Measurements from ENCODE around the gene TMEM250.

Gene TMEM250

GRCh38 chr9:136132512-136133050 lies 13.9 kb upstream of the TMEM250 start:
- no peak for DNase-seq (ENCODE audit: low read depth in 2 of 2)

GRCh38 chr9:136131629-136132511 lies 13.2 kb upstream of the TMEM250 start:
- DNase-seq (ENCODE audit: low read depth in 2 of 2), result no peak

- no peak for DNase-seq (ENCODE audit: low read depth in 2 of 2)
Measured at GRCh38 chr9:136129176-136129575, 10.5 kb upstream of the TMEM250 start.

DNA sequence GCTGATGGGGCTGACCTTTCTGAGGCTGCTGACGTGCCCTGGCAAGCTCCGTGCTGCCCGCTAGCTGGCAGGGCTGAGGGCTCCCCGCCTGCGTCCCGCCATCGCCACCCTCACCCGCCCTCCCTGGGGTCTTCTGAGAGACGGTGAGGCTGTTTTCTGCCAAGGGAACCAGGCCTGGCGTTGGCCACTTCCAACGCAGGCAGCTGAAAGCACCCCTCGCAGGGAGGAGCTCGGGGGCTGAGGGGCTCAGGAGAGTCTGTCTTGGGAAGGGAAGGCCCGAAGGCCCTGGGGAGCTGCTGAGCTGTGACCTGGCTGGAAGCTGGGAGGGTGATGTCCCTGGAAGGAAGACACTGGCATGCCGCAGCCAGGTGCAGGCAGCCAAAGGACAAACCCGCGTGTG lies 9.8 kb upstream of the TMEM250 start:
- DNase-seq (ENCODE audit: low read depth in 2 of 2), result no peak

- DNase-seq (ENCODE audit: low read depth in 2 of 2), result no peak
Measured at GRCh38 chr9:136127313-136127712, 8.6 kb upstream of the TMEM250 start.

DNA sequence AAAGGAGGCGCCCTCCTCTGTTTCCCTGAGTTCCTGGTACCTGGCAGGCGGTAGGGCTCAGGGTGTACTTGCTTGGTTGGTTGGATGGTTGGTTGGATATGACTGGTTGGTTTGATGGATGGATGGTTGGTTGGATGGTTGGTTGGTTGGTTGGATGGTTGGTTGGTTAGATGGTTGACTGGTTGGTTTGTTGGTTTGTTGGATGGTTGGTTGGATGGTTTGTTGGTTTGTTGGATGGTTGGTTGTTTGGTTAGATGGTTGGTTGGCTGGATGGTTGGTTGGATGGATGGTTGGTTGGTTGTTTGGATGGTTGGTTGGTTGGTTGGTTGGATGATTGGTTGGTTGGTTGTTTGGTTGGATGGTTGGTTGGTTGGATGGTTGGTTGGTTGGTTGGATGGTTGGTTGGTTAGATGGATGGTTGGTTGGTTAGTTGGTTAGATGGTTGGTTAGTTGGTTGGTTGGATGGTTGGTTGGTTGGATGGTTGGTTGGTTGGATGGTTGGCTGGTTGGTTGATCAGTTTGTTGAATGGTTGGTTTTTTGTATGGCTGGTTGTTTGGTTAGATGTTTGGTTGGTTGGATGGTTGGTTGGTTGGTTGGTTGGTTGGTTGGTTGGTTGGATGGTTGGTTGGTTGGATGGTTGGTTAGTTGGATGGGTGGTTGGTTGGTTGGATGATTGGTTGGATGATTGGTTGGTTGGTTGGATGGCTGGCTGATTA lies 6.5 kb upstream of the TMEM250 start:
- no peak for DNase-seq (ENCODE audit: low read depth in 2 of 2)

DNA sequence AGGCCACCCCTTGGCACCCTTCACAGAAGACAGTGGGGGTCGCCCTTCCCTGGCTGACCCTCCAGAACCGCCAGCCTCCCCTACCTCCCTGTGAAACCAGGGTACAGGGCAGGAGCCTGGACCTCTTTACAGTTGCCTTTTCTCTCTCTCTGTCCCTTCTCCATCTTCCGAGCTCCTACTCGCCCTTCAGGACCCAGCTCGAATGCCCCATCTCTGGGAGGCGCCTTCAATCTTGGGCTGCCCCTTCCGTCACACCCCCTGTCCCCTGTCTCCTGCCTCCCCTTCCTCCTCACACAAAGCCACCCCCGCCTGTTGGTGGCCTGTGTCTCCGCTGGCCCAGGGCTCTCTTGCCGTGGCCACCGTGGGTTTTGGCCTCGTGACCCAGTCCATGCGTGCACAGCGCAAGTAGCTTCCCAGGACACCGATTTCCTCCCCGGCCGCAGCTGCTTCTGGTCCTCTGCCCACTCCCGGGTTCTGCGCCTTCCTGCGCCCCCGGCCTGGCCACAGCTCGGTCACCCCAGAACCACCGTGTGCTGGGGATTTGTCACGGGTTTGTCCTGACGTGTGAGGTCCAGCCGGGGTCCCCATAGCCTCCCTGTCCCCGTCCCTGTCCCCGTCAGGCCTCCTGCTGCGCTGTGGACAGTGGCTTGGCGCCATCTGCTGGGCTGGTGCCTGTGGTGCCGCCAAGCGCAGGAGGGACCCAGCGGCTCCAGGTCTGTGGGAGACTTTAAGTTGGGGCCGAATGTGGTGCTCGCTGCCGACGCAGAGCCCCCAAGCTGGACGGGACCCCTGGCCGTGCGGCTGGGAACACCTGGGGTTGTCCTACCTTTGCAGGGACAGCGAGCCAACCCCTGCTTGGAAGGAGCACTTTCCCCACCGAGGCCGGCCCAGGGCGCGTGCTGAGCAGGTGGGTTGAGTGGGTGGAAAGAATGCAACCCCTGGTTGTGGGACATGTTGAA lies 4.0 kb upstream of the TMEM250 start:
- DNase-seq (ENCODE audit: low read depth in 2 of 2), result no peak

GRCh38 chr9:136121801-136122200 lies 3.1 kb upstream of the TMEM250 start:
- no peak for DNase-seq (ENCODE audit: low read depth in 2 of 2)

- DNase-seq (ENCODE audit: low read depth in 2 of 2), result no peak
Measured at GRCh38 chr9:136120438-136120844, 1.8 kb upstream of the TMEM250 start.

- no peak for DNase-seq (ENCODE audit: low read depth in 2 of 2)
Measured at GRCh38 chr9:136119883-136120393, 1.3 kb upstream of the TMEM250 start.

GRCh38 chr9:136119061-136119882 lies 597 bp upstream of the TMEM250 start:
- no peak for DNase-seq (ENCODE audit: low read depth in 2 of 2)

DNA sequence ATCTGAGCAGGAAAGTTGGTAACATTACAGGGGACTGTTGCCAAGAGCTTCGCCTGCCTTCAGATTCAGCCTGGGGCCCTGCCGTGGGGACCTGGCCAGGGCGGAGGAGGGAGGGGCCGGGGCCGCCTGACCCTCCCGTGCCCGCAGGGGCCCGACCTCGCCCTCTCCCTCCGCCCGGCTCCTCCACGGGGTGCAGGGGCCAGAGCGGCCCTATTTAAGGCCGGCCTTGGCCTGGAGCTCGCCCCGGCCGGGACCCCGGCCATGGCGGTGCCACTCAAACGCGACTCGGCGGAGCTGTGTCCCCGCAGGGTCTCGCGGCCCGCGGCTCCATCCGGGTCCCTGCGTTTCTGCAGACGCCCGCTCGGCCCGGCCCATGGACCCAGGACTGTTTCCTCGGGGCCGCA lies 757 bp downstream of the TMEM250 start:
- no peak for DNase-seq (ENCODE audit: low read depth in 2 of 2)

- DNase-seq (ENCODE audit: low read depth in 2 of 2), result no peak
Measured at GRCh38 chr9:136117291-136117915, 1.3 kb downstream of the TMEM250 start.

GRCh38 chr9:136116360-136117098 lies 2.1 kb downstream of the TMEM250 start:
- DNase-seq (ENCODE audit: low read depth in 2 of 2), result no peak

DNA sequence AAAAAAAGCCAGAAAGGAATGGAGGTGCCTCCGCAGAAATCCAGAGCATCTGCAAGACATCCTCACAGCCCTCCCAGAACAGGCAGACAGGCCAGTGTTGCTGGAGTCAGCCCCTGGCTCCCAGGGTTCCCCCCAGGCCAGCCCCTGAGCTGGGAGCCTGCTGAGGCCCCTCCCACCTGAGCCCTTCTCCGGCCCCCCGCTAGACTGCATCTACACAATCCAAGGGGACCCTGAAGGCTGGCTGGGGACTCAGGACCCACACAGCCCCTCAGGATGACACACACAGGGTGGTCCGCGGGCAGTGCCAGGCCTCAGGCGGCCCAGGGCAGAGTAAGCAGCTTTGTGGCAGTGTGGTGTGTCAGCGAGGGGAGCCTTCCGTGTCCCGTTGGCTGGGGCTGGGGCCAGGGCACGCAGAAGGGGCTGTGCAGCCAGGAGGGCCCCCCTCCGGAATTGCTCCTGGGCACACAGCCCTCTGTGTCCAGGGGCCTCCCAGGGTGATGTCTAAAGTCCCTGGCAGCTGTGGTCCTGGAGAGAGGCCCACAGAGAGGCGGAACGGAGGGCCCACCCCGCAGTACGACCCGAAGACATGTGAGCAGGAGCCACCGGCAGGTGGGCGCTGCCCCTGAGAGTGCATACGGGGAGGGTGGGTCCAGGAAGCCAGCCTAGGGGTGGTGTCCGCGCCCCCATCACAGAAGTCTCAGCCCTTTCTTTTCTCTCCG lies 2.9 kb downstream of the TMEM250 start:
- no peak for DNase-seq (ENCODE audit: low read depth in 2 of 2)

DNA sequence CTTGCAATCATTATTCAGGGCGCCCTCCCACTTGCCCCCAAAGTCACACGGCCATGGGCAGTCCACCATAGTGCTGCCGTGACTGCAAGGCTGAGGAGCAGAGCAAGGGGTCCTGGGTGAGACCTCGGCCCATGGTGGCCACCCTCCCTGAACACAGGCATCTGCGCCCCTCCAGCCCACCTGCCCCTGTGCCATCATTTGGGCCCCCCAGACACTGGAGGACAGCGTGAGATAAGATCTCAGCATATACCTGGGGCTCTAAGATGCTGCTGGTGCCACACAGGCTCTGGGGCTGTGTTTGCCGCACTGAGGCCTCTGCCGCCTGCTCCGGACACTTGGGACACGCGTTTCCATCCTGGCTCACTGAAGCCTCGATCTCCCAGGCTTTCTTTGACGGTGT lies 3.5 kb downstream of the TMEM250 start:
- DNase-seq (ENCODE audit: low read depth in 2 of 2), result no peak

DNA sequence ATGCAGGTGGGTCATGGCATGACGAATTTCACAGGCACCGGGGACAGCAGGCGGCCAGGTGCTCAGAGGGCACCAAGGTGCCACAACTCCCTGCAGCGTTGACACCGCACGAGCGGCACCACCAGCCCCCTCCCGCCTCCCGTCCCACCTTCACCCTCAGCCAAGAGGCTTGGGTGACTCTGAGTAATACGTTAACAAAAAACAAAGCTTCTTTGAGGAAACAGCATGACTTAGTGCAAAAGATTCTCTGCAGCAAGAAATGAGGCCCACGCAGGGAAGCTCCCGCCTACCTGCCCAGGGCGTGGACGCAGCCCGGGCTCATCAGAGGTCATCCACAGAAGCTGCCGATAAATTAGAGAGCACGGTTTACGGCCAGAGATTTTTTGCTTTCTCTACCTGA lies 4.1 kb downstream of the TMEM250 start:
- no peak for DNase-seq (ENCODE audit: low read depth in 2 of 2)

DNA sequence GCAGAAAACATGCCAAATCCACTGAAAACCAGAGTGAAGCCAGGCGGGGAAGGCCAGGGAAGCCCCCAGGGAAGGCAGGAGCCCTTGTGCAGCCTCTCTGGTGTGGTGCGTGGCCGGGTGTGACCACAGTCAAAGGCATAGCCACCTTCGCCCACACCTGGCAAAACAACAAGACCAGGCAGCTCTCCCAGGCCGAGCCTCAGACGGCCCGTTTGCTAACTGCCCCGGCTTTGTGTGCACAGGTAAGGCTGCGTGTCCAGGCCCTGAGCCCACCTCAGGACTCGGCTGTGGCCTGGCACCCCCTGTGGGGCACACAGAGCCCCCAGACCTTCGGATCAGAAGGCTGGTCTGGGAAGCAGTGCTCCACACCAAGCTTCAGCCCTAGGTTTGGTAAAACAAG lies 6.1 kb downstream of the TMEM250 start:
- DNase-seq (ENCODE audit: low read depth in 2 of 2), result no peak

GRCh38 chr9:136111910-136112309 lies 6.8 kb downstream of the TMEM250 start:
- no peak for DNase-seq (ENCODE audit: low read depth in 2 of 2)

Data from fibroblast of skin of left quadriceps (primary cell).